Heart left ventricle (tissue), 16 donors: ENCODE measurements around the gene NUDC. TPM values are rescaled to one million over a fixed set of nuclear protein-coding genes. Genes with fewer than 3 reads are reported as not detected.

Source experiments
- ATAC-seq, 4 donors: fragments of 200-7000 bp; cut with Tn5 transposase; one replicate each; pipeline ENCODE4 v1.9.1; 2020 to 2022; ENCODE audit warnings: moderate library complexity in 4 of 4, mild to moderate bottlenecking in 3 of 4, moderate number of reproducible peaks in 1 of 4
- DNase-seq, 5 donors: peaks; one replicate each; pipeline ENCODE4 v3.0.0-alpha.2; 2020
- H3K27ac ChIP-seq, 12 donors: fragments of 200-600 bp; sonication (generic) in 4 of 12; one replicate each; pipeline versions ENCODE4 v1.5.0 to v1.8.0; 2016 to 2022; ENCODE audit warnings: mild to moderate bottlenecking in 2 of 12
- H3K27me3 ChIP-seq, 9 donors: fragments of 200-600 bp; sonication (generic) in 2 of 9; one replicate each; pipeline versions ENCODE4 v1.5.1 to v1.8.0; 2016 to 2022; ENCODE audit warnings: mild to moderate bottlenecking in 3 of 9
- H3K36me3 ChIP-seq, 9 donors: fragments of 200-600 bp; sonication (generic) in 2 of 9; one replicate each; pipeline versions ENCODE4 v1.5.0 to v1.8.0; 2018 to 2022; ENCODE audit warnings: mild to moderate bottlenecking in 2 of 9
- H3K4me1 ChIP-seq, 12 donors: fragments of 200-600 bp; sonication (generic) in 4 of 12; one replicate each; pipeline versions ENCODE4 v1.5.0 to v1.8.0; 2016 to 2022; ENCODE audit warnings: mild to moderate bottlenecking in 3 of 12
- H3K4me3 ChIP-seq, 12 donors: fragments of 200-600 bp; sonication (generic) in 4 of 12; one replicate each; pipeline versions ENCODE4 v1.5.0 to v1.8.0; 2017 to 2022; ENCODE audit warnings: mild to moderate bottlenecking in 9 of 12, moderate library complexity in 4 of 12
- H3K9me3 ChIP-seq, 12 donors: fragments of 200-600 bp; sonication (generic) in 4 of 12; one replicate each; pipeline versions ENCODE4 v1.5.0 to v1.8.0; 2016 to 2022; ENCODE audit warnings: mild to moderate bottlenecking in 1 of 12
- POLR2A ChIP-seq, 2 donors: fragments of 450-650 bp; IDR thresholded peaks; one replicate each; pipeline ENCODE4 v1.6.1; 2017; ENCODE audit warnings: antibody characterized with exemption in 2 of 2, mild to moderate bottlenecking in 2 of 2, moderate library complexity in 2 of 2
- WGBS, 4 donors: extraction: QIAGEN DNeasy Blood & Tissue Kit in 2 of 4; methylation state at CpG; one replicate each; pipeline versions ENCODE4 v1.1.5 to v1.1.7; 2013 to 2018; 5-methylcytosine and 5-hydroxymethylcytosine counted together
- intact Hi-C, 10 donors: fragments of 100-400 bp; cut with DNase I; formaldehyde crosslinking; loops; one replicate each; pipeline versions ENCODE4 v1.11.1 to v1.14.2; 2022
- polyA plus RNA-seq, 2 donors: library from polyadenylated mRNA; stranded (reverse); fragments of 200-250 nt; gene quantifications; one replicate each; pipeline ENCODE4 v1.2.3, GENCODE V29; 2013
- total RNA-seq, 9 donors: library from RNA; depleted of rRNA in 2 of 9; stranded (reverse); fragments of >200 nt in 2 of 9; fragmentation: NEBNext Ultra II Directional in 3 of 9; extraction: Animal tissue kit (Norgen Biotek cat#: 25700) in 3 of 9; gene quantifications; one replicate each; pipeline versions ENCODE4 v1.1.0 to v1.2.4, GENCODE V29; 2016 to 2023
- TF ChIP-seq, protein P1 (sequence below), 12 donors: fragments of 200-600 bp; sonication (generic) in 4 of 12; IDR thresholded peaks; one replicate each; pipeline versions ENCODE4 v1.5.0 to v1.8.0; 2018 to 2022; ENCODE audit warnings: antibody characterized with exemption in 12 of 12, mild to moderate bottlenecking in 5 of 12
- donor health status: ischemic (EF 13 %, LVEDD 7.1; RV severe dilation, severe dysfunction).
- donor health status: healthy with polysubstance abuse.
- donor health status: DM: no; HTN: yes; CAD: no.
- donor health status: DM: no; HTN: no; CAD: no.
- donor health status: ischemic (EF 25% LVEDD 6.9; RV normal size, moderate dysfunction).
- donor health status: ischemic (EF 25% LVEDD 5.7; RV mildly dilated, moderate dysfunction).
- donor health status: healthy.
- donor health status: DM: yes; HTN: yes; CAD: no.
- donor health status: ischemic (EF 35%, LVEDD 5.7; RV mildly dilated, moderate dysfunction).
- donor health status: nonischemic (EF 11% LVEDD 7.7; RV severe dilation, severe dysfunction).
- donor health status: DM: yes; HTN: yes; CAD: no.
- donor health status: PGD.
- donor health status: ischemic (EF 29% LVEDD 5.4; RV normal size, mild dysfunction).
- donor health status: nonischemic (EF 23%, LVEDD 6.1; RV moderate dilation, normal function).

The NUDC gene
- total and polyA plus RNA-seq, 11 donors: 53.6 to 99.6 (median 60.8) TPM

DNA sequence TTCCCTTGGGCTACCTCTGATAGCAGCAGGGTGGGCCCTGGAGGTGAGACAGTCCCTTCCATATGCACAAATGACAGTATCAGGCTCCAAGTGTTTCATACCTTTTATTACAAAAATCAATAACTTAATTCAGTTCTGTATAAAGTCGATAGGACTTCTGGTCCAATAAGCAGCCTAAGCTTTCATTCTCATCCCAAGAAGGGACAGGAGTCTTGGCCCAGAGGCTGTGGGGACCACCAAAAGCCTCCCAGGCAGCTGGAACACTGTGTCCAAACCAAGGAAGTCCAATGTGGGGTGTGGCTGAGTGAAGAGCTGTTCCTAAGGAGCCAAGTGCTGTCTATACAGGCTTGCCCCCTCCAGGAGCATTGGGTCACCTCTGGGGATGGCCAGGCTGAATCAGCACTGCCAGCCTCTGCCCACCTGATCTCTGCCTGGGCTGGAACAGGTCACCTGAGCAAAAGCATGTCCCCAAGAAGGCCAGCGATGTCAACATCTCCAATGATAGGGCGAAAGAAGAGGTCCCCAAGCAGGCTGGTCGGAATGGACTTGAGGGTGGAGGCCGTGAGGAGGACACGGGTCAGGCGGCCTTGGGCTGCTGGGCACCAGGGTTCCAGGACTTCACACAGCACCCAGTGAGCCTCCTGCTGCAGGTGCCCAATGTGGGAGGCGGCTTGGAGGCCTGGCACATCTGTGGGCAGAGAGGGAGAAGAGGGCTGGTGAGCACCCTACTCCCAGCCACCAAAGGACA, 10.0 kb upstream of the NUDC start:
- peaks cover 0 to 4% (median 0%) of the 10 kb centered on the region in 9 donors for H3K36me3 ChIP-seq
- 89 to 92% (median 91%) methylated on average over 2 to 8 of the region's 8 CpGs for WGBS, 4 donors
- ATAC-seq (no peak), DNase-seq (no peak)
- H3K27ac ChIP-seq: no peak overlapping the region
- peaks cover 0 to 31% (median 3%) of the 10 kb centered on the region in 12 donors for H3K4me1 ChIP-seq
- H3K4me3 ChIP-seq: peak overlapping the region in 5 of 12 donors; percentile 51 to 66 (median 59)
- TF ChIP-seq, protein P1, sequence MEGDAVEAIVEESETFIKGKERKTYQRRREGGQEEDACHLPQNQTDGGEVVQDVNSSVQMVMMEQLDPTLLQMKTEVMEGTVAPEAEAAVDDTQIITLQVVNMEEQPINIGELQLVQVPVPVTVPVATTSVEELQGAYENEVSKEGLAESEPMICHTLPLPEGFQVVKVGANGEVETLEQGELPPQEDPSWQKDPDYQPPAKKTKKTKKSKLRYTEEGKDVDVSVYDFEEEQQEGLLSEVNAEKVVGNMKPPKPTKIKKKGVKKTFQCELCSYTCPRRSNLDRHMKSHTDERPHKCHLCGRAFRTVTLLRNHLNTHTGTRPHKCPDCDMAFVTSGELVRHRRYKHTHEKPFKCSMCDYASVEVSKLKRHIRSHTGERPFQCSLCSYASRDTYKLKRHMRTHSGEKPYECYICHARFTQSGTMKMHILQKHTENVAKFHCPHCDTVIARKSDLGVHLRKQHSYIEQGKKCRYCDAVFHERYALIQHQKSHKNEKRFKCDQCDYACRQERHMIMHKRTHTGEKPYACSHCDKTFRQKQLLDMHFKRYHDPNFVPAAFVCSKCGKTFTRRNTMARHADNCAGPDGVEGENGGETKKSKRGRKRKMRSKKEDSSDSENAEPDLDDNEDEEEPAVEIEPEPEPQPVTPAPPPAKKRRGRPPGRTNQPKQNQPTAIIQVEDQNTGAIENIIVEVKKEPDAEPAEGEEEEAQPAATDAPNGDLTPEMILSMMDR (IDR thresholded peaks at IDR 0.05): no peak
- TF ChIP-seq POLR2A (IDR thresholded peaks at IDR 0.05): no peak
- no peaks in the 10 kb centered on the region for H3K9me3 ChIP-seq
- intact Hi-C loops: no loop called here
- no peaks in the 10 kb centered on the region for H3K27me3 ChIP-seq

DNA sequence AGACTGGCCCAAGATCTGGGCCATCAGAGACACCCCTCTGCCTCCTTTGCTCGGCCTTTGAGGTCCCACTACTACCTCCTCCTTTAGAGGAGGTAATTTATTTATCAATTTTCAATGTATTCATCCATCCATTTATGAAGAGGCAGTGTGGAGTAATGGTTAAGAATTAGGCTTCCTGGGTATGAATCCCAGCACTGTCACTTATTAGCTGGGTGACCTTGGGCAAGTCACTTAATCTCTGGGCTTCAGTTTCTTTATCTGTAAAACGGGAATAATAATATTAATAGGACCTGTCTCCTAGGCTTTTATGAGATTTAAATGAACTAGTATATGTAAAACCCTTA, 9.4 kb upstream of the NUDC start:
- Histone ChIP-seq H3K27ac (peak overlapping the region in 1 of 12 donors; percentile 98), H3K4me3 (peak overlapping the region in 9 of 12 donors; percentile 37 to 66 (median 54)), H3K27me3 (no peaks in the 10 kb centered on the region), H3K4me1 (peaks cover 0 to 31% (median 3%) of the 10 kb centered on the region in 12 donors), H3K9me3 (no peaks in the 10 kb centered on the region), H3K36me3 (peaks cover 0 to 4% (median 0%) of the 10 kb centered on the region in 9 donors)
- no peak for DNase-seq
- no peak for ATAC-seq
- intact Hi-C loops: no loop called here
- TF ChIP-seq POLR2A (IDR thresholded peaks at IDR 0.05): no peak
- TF ChIP-seq, protein P1 (IDR thresholded peaks at IDR 0.05): no peak
- WGBS, 4 donors: 40 to 78% (median 62%) methylated on average over 2 of the region's 2 CpGs

DNA sequence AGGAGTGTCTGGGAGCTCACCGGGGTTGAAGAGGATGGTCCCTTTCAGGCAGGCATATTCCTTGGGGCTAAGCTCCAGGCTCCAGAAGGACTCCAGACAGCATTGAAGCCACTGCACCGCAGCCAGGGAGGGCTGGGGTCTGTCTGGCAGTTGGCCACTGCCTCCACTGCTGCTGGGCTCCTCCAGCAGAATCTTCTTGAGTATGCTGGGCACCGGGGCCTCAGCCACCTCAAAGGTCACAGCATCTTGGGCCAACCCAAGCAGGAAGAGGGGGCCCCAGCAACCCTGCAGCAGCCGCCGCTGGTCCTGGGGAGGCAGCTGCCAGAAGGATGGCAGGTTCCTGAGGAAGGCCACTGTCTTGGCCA, 8.2 kb upstream of the NUDC start:
- intact Hi-C loops: no loop called here
- ATAC-seq (peak in 2 of 4 donors; percentile 0 to 1), DNase-seq (no peak)
- peak overlapping the region; percentile 80 to 98 (median 90) for H3K27ac ChIP-seq
- H3K4me1 ChIP-seq: peaks cover 0 to 31% (median 3%) of the 10 kb centered on the region in 12 donors
- H3K36me3 ChIP-seq: peaks cover 0 to 4% (median 0%) of the 10 kb centered on the region in 9 donors
- WGBS, 4 donors: 46 to 53% (median 50%) methylated on average over 3 to 5 of the region's 5 CpGs
- H3K9me3 ChIP-seq: no peaks in the 10 kb centered on the region
- peak overlapping the region; percentile 8 to 66 (median 52) for H3K4me3 ChIP-seq
- no peaks in the 10 kb centered on the region for H3K27me3 ChIP-seq
- TF ChIP-seq POLR2A (IDR thresholded peaks at IDR 0.05): no peak
- TF ChIP-seq, protein P1 (IDR thresholded peaks at IDR 0.05): no peak

DNA sequence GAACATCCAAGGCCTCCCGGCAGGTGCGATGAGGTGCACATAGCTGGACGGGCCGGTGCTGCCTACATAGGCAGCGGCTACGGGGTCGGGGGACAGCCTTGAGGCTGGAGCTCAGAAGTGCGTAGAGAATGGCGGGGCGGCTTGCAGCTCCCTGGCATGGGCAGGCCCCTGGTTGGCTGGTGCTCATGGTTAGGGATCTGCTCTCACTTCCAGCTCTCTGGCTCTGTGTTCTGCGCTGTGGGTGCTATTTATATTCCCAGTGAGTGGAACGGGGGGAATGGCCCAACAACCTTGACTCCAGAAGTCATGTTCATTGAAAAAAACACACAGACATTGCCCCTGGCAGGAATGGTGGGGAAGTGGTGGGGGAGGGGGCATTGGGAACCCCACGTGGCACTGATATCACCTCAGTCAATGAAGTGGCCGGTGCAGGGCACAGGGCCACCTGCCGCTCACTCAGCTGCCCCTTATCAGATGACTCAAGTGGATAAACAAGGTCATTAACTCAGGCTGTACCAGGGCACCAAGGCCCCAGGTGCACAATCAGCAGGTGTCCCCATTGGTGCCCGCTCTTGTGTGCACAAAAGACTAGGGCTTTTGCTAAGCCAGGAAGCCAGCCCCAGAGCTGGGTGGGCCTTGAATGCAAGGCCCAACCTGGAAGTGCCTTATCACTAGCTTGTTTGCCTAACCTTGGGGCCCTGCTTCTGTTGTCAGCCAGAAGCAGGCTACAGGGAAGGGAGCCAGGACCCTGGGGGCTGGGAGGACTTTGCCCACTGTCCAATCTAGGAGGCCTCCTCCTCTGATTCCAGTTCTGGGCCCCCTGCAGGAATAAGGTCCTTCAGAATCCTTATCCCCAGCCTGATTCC, 7.6 kb upstream of the NUDC start, which contains the start of gene NR0B2:
TSS of gene NR0B2 (minus strand) at position 222 of the 866 bp plus-strand sequence. CDS start at position 187, 35 bp downstream.
- intact Hi-C loops: loop anchor here in 1 of 10 donors (1.0 kb wide), 1 partner anchor 85 kb away; no protein-coding TSS in a partner anchor
- peak in 4 of 5 donors; percentile 57 to 83 (median 68) for DNase-seq
- peak within 1 kb of the TSS; percentile 8 to 66 (median 52) for H3K4me3 ChIP-seq
- H3K9me3 ChIP-seq: no peaks in the 10 kb centered on the region
- H3K4me1 ChIP-seq: peaks cover 0 to 31% (median 3%) of the 10 kb centered on the region in 12 donors
- ATAC-seq: peak; percentile 76 to 88 (median 82)
- peaks cover 0 to 4% (median 0%) of the 10 kb centered on the region in 9 donors for H3K36me3 ChIP-seq
- H3K27me3 ChIP-seq: no peaks in the 10 kb centered on the region
- 40 to 53% (median 46%) methylated on average over 14 to 16 of the region's 16 CpGs for WGBS, 4 donors
- H3K27ac ChIP-seq: peak within 1 kb of the TSS; percentile 80 to 98 (median 90)
- TF ChIP-seq, protein P1 (IDR thresholded peaks at IDR 0.05): no peak
- TF ChIP-seq POLR2A (IDR thresholded peaks at IDR 0.05): peak in 1 of 2 donors; percentile 47
